Small intestine (tissue), 7 donors: ENCODE data around the gene DNTT. TPM values are rescaled to one million over a fixed set of nuclear protein-coding genes. Genes with fewer than 3 reads are reported as not detected.

Experiments
- DNase-seq, 2 donors: peaks; one replicate each; pipeline versions ENCODE4 v3.0.0 to v3.0.0-alpha.2; 2013
- FAIRE-seq: peaks from 2 replicates; lab custom pipeline; 2012; peaks lifted over from hg19 to GRCh38; lab: Jason Lieb, UNC
- H3K27ac ChIP-seq, 3 donors: one replicate each; pipeline ENCODE4 v1.5.1; 2013; ENCODE audit warnings: low read length in 2 of 3, mild to moderate bottlenecking in 2 of 3, control low read depth in 1 of 3, inconsistent platforms in 1 of 3, low read depth in 1 of 3, moderate library complexity in 1 of 3
- H3K27me3 ChIP-seq, 3 donors: one replicate each; pipeline ENCODE4 v1.6.1; 2013; ENCODE audit warnings: low read length in 3 of 3, inconsistent platforms in 1 of 3; ENCODE audit not compliant: control insufficient read depth in 3 of 3, insufficient read depth in 3 of 3
- H3K36me3 ChIP-seq, 3 donors: one replicate each; pipeline ENCODE4 v1.6.1; 2013; ENCODE audit warnings: low read length in 3 of 3, inconsistent platforms in 1 of 3, low read depth in 1 of 3, mild to moderate bottlenecking in 1 of 3, moderate library complexity in 1 of 3; ENCODE audit not compliant: control insufficient read depth in 3 of 3, insufficient read depth in 2 of 3
- H3K4me1 ChIP-seq, 3 donors: one replicate each; pipeline ENCODE4 v1.6.1; 2013; ENCODE audit warnings: low read length in 2 of 3, inconsistent platforms in 1 of 3, low read depth in 1 of 3, mild to moderate bottlenecking in 1 of 3, moderate library complexity in 1 of 3; ENCODE audit not compliant: control insufficient read depth in 3 of 3, insufficient read depth in 2 of 3
- H3K4me3 ChIP-seq, 3 donors: one replicate each; pipeline ENCODE4 v1.5.1; 2013; ENCODE audit warnings: low read length in 3 of 3, control low read depth in 1 of 3, inconsistent platforms in 1 of 3, low read depth in 1 of 3, mild to moderate bottlenecking in 1 of 3, moderate library complexity in 1 of 3
- H3K9me3 ChIP-seq, 2 donors: one replicate each; pipeline ENCODE4 v1.6.1; 2013; ENCODE audit warnings: low read depth in 1 of 2, low read length in 1 of 2; ENCODE audit not compliant: control insufficient read depth in 2 of 2, insufficient read depth in 1 of 2
- WGBS, 3 donors: extraction: QIAGEN DNeasy Blood & Tissue Kit; methylation state at CpG; one replicate each; pipeline ENCODE4 v1.1.7; 2013; 5-methylcytosine and 5-hydroxymethylcytosine counted together
- polyA plus RNA-seq, 4 donors: library from polyadenylated mRNA; stranded (reverse) in 3 of 4; unstranded in 1 of 4; fragments of 200-250 nt in 3 of 4; fragments of 120-200 nt in 1 of 4; gene quantifications; one replicate each; pipeline versions ENCODE4 v1.2.1 to v1.2.3, GENCODE V29; 2013
- donor health status: healthy with polysubstance abuse.
- donor health status: control.
- donor health status: control.
- donor health status: Bipolar disorder and iron deficiency.
- donor health status: healthy.

DNTT gene
- polyA plus RNA-seq, 4 donors: 0.16 TPM; not detected in 3

DNA sequence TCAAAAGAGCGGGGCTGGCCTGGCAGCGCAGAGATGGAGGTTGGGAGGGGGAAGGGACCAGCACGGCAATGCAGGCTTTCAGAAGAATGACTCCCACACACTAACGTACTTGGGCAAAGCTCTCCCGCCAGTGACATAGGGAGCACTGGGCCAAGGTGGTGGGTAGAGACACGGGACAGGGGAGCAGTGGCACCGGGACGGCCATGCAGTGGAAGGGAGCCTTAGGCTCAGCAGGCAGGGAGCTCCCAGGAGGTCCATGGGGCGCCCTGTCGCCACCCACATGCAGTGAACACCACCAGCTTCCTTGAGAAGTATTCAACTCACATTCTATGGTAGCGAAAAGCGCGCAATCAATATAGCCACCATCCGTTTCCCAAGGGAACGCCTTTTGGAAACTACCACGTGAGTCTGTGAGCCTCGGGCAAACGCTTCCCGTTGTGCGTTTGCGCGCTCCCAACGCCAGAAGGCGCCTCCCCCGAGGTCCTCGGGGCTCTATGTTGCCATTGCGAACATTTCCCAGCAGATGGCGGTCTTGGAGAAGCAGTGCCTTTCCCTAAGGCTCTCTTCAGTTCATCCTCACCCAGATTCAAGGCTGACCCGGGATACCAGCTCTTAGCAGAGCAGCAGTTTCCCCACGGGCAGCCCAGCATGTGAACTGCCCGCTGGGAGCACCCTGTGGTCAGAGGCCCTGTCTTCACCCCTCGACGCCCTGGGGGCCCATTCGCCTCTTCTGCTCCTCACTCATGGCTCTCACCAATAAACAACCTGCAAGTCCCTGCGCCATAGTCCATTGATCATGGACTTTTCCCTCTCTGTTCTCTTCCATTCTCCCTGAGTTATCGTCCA, 71.0 kb downstream of the DNTT start:
- Histone ChIP-seq H3K4me1 (peaks cover 0 to 7% (median 0%) of the 10 kb centered on the region in 3 donors), H3K27ac (no peak overlapping the region), H3K4me3 (peak overlapping the region in 2 of 3 donors; percentile 38 to 49), H3K36me3 (no peaks in the 10 kb centered on the region), H3K9me3 (no peaks in the 10 kb centered on the region), H3K27me3 (no peaks in the 10 kb centered on the region)
- WGBS, 3 donors: 4 to 6% (median 4%) methylated on average over 36 of the region's 36 CpGs
- peak; percentile 93 to 95 for DNase-seq
- FAIRE-seq: no peak

DNA sequence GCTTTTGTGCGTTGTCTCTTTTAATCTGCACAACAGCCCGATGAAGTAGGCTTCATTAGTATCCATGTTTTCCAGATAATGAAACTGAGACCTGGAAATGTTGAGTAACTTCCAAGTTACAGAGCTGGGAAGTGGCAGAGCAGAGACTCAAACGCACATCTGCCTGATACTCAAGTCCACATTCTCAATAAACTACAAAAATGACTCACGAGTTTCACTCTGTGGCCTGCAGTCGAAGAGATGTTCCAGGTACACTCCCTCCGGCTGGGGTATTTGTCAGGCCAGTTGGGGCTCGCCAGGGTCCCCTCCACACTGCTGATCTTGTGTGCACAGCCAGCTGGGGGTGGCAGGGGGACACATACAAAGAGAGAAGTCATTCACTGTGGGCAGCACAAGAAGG, 72.2 kb downstream of the DNTT start:
- Histone ChIP-seq H3K4me3 (no peak overlapping the region), H3K9me3 (no peaks in the 10 kb centered on the region), H3K36me3 (no peaks in the 10 kb centered on the region), H3K4me1 (peaks cover 0 to 7% (median 0%) of the 10 kb centered on the region in 3 donors), H3K27me3 (no peaks in the 10 kb centered on the region), H3K27ac (no peak overlapping the region)
- FAIRE-seq (no peak), DNase-seq (no peak)
- WGBS, 3 donors: 61 to 72% (median 65%) methylated on average over 7 of the region's 7 CpGs

DNA sequence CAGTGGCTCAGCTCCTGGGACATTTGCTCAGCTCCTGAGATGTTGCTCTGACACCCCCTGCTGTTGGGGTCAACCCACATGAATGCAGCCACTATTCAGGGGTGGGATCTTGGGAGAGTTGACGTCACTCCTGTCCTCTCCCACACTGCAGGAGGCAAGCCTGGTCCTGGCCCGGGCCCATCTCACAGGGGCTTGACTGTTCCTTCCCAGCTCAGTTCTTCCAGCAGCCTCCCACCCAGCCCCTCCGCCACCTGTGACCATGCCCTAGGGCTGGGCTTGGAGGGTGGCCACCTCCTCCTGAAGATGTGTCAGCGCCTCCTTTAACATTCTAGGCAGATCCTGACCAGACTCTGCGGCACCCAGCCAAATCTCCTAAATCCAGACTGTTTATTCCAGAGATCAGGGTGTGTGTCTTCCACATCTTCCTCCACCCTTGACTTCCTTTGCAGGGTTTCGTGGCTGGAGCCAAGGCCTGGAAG, 73.6 kb downstream of the DNTT start:
- 67 to 84% (median 70%) methylated on average over 6 of the region's 6 CpGs for WGBS, 3 donors
- Histone ChIP-seq H3K9me3 (peaks cover 0 to 3% of the 10 kb centered on the region in 2 donors), H3K27ac (no peak overlapping the region), H3K36me3 (no peaks in the 10 kb centered on the region), H3K4me3 (no peak overlapping the region), H3K27me3 (peaks cover 0 to 2% (median 0%) of the 10 kb centered on the region in 3 donors), H3K4me1 (peaks cover 0 to 7% (median 0%) of the 10 kb centered on the region in 3 donors)
- DNase-seq (no peak), FAIRE-seq (no peak)

DNA sequence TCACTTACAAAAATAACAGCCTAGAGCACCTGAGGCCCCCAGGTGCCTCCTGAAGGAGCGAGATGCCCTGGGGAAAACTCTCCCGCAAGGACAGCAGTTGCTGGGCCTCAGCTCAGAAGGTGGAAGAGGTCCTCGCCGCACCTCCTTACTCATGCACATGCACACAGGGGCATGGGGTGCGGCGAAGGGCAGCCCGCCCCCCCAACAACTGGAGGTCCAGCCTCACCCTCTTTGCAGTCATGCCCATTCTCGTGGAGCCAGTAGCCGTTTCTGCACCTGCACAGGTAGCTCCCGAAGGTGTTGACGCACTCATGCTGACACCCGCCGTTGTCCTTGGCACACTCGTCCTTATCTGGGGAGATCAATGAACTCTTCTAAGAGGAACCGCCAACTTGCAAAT, 74.5 kb downstream of the DNTT start:
- peaks cover 0 to 7% (median 0%) of the 10 kb centered on the region in 3 donors for H3K4me1 ChIP-seq
- DNase-seq: no peak
- WGBS, 3 donors: 33 to 78% (median 57%) methylated on average over 15 of the region's 15 CpGs
- H3K4me3 ChIP-seq: no peak overlapping the region
- H3K36me3 ChIP-seq: no peaks in the 10 kb centered on the region
- peaks cover 0 to 2% (median 0%) of the 10 kb centered on the region in 3 donors for H3K27me3 ChIP-seq
- H3K9me3 ChIP-seq: peaks cover 0 to 3% of the 10 kb centered on the region in 2 donors
- no peak overlapping the region for H3K27ac ChIP-seq
- no peak for FAIRE-seq

DNA sequence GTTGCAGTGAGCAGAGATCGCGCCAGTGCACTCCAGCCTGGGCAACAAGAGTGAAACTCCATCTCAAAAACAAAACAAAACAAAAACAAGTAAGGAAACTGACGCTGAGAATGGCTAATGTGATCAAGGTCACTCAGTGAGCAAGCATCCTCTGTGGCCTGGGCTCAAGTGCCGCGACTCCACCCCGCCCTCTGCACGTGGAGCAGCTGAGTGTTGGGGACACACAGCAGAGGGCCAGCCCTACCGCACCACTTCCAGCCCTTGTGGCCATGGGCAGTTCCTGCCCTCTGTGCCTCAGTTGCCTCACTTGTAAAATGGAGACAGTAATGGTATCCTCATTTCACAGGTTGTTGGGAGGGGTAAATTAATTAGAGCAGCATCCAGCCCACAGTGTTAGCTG, 75.5 kb downstream of the DNTT start:
- Histone ChIP-seq H3K4me1 (peaks cover 0 to 4% (median 0%) of the 10 kb centered on the region in 3 donors), H3K27ac (no peak overlapping the region), H3K36me3 (no peaks in the 10 kb centered on the region), H3K27me3 (peaks cover 0 to 2% (median 0%) of the 10 kb centered on the region in 3 donors), H3K4me3 (no peak overlapping the region), H3K9me3 (peaks cover 0 to 3% of the 10 kb centered on the region in 2 donors)
- FAIRE-seq: no peak
- DNase-seq: no peak
- 73 to 81% (median 79%) methylated on average over 8 of the region's 8 CpGs for WGBS, 3 donors

DNA sequence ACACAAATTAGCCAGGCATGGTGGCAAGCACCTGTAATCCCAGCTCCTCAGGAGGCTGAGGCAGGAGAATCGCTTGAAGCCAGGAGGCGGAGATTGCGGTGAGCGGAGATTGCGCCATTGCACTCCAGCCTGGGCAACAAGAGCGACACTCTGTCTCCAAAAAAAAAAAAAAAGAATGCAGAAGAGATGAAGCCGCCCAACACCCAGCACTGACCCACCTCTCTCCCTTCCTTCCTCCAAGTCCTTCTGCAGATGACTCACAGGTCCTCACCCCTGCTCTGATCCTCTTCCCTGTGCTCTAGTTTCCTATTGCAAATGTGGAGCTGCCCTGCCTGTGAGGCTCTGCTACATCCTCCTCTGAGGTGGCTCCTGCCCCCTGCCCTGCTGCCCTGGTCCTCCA, 76.6 kb downstream of the DNTT start:
- Histone ChIP-seq H3K27ac (no peak overlapping the region), H3K9me3 (peaks cover 0 to 3% of the 10 kb centered on the region in 2 donors), H3K4me3 (no peak overlapping the region), H3K36me3 (no peaks in the 10 kb centered on the region), H3K4me1 (no peaks in the 10 kb centered on the region), H3K27me3 (peaks cover 0 to 3% (median 2%) of the 10 kb centered on the region in 3 donors)
- no peak for DNase-seq
- WGBS, 3 donors: 88 to 98% (median 98%) methylated on average over 7 of the region's 7 CpGs
- no peak for FAIRE-seq

DNA sequence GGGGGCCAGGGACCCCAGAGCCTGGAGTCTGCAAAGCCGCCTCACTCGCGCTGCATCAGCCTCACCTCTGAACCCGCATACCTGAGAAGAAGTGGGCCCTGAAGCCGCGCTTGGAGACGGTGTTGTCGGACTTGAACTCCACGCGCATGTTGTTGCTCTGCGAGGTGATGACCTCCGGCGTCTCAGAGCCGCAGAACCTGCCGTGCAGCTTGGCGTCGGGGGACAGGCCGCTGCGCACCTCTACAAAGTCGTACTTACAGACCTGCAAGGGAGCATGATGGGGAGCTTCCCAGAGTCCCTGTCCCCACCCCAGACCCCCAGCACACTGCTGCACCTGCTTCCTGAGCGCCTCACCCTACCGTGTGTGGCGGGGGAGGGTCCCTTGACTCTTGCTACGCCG, 80.3 kb downstream of the DNTT start:
- DNase-seq (no peak), FAIRE-seq (no peak)
- H3K4me1 ChIP-seq: no peaks in the 10 kb centered on the region
- H3K27ac ChIP-seq: no peak overlapping the region
- no peaks in the 10 kb centered on the region for H3K36me3 ChIP-seq
- 73 to 84% (median 78%) methylated on average over 25 of the region's 25 CpGs for WGBS, 3 donors
- peaks cover 0 to 13% (median 2%) of the 10 kb centered on the region in 3 donors for H3K27me3 ChIP-seq
- peaks cover 0 to 3% of the 10 kb centered on the region in 2 donors for H3K9me3 ChIP-seq
- H3K4me3 ChIP-seq: no peak overlapping the region

DNA sequence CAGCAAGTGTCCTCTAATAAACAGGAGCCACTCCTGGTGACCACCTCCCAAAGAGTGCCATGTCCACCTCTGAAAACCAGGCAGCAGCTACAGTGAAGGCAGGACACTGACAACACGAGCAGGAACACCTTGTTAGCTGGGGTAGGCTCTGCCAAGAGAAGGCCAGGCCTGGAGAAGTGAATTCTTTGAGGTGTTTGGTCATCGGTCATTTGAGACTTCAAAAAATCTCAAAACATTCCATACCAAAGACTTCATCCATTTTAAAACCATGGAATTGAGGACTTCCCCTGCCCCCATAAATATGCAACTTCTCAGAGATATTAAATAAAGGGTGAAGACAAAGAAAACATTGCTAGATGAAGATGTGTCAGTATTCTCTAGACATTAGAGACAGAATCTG, 82.9 kb downstream of the DNTT start:
- Histone ChIP-seq H3K9me3 (peaks cover 0 to 1% of the 10 kb centered on the region in 2 donors), H3K4me3 (no peak overlapping the region), H3K36me3 (no peaks in the 10 kb centered on the region), H3K27ac (no peak overlapping the region), H3K4me1 (no peaks in the 10 kb centered on the region), H3K27me3 (peaks cover 0 to 23% (median 2%) of the 10 kb centered on the region in 3 donors)
- DNase-seq (no peak), FAIRE-seq (no peak)
- WGBS, 3 donors: 73 to 75% (median 75%) methylated on average over 2 of the region's 2 CpGs
